K562 (cell line): Measurements from ENCODE around the gene MAGI2. TPM values are rescaled to one million over a fixed set of nuclear protein-coding genes. Genes with fewer than 3 reads are reported as not detected.

Experiments
- ATAC-seq: fragments of 200-7000 bp; cut with Tn5 transposase; 3 replicates; pipeline ENCODE4 v1.9.1; 2020; ENCODE audit warnings: moderate library complexity
- BruUV-seq: library from RNA; stranded (reverse); fragments of 400-500 nt; replicated peaks from 2 replicates; lab custom pipeline; 2021; lab: Mats Ljungman, UMichigan
- CTCF ChIA-PET: fragments of 300-600 bp; formaldehyde crosslinking; extraction: SDS; loops from one replicate; lab custom pipeline; 2021; ENCODE audit warnings: low intra/inter-chr PET ratio; lab: Yijun Ruan, JAX
- POLR2A ChIA-PET: fragments of 300-600, 350-650 bp; sonication (Branson Sonifier 250); formaldehyde crosslinking; extraction: SDS; loops from one replicate; lab custom pipeline; 2021; ENCODE audit warnings: antibody characterized with exemption, inconsistent platforms; lab: Yijun Ruan, JAX
- DNase-seq, 4 experiments: peaks; one replicate each; pipeline versions ENCODE4 v3.0.0 to v3.0.0-alpha.2; 2011 to 2018; ENCODE audit warnings: low spot score in 3 of 4, mixed read lengths in 3 of 4; ENCODE audit errors: extremely low read depth in 1 of 4
- FAIRE-seq: peaks from 2 replicates; lab custom pipeline; 2011; peaks lifted over from hg19 to GRCh38; lab: Jason Lieb, UNC
- H2AFZ ChIP-seq: 2 replicates; pipeline ENCODE4 v1.6.0; 2011; ENCODE audit warnings: low read depth, low read length, control low read depth, inconsistent platforms
- H3K27ac ChIP-seq: fragments of 200-600 bp; 3 replicates; pipeline ENCODE4 v1.8.0; 2011; ENCODE audit warnings: low read depth, mild to moderate bottlenecking, control low read depth, inconsistent platforms, low read length, moderate library complexity, mixed read lengths; ENCODE audit errors: extremely low read depth
- H3K27me3 ChIP-seq, 2 experiments: fragments of 300-600 bp in 1 of 2; 2 replicates in 1 of 2; 3 replicates in 1 of 2; pipeline versions ENCODE4 v1.6.0 to v1.8.0; 2011; ENCODE audit warnings: inconsistent platforms in 2 of 2, low read length in 2 of 2, mild to moderate bottlenecking in 1 of 2, mixed read lengths in 1 of 2, moderate library complexity in 1 of 2; ENCODE audit not compliant: control insufficient read depth in 2 of 2, insufficient read depth in 2 of 2
- H3K36me3 ChIP-seq: fragments of 300-600 bp; 3 replicates; pipeline ENCODE4 v1.8.0; 2011; ENCODE audit warnings: mild to moderate bottlenecking, low read length, inconsistent platforms; ENCODE audit not compliant: control insufficient read depth, insufficient read depth
- H3K4me1 ChIP-seq, 2 experiments: fragments of 200-600 bp in 1 of 2; replicated peaks in 1 of 2; 2 replicates in 1 of 2; 3 replicates in 1 of 2; pipeline versions ENCODE4 v1.5.1 to v1.8.0; 2011; ENCODE audit warnings: inconsistent platforms in 2 of 2, low read length in 2 of 2, mild to moderate bottlenecking in 1 of 2, mixed read lengths in 1 of 2, moderate library complexity in 1 of 2; ENCODE audit not compliant: control insufficient read depth in 2 of 2, insufficient read depth in 2 of 2
- H3K4me2 ChIP-seq: 2 replicates; pipeline ENCODE4 v1.6.1; 2011; ENCODE audit warnings: low read length, control low read depth, inconsistent platforms, mixed read lengths; ENCODE audit not compliant: insufficient read depth
- H3K4me3 ChIP-seq: fragments of 200-600 bp; sonication (generic), shearing (Covaris generic); 2 replicates; pipeline ENCODE4 v1.5.1; 2016; ENCODE audit warnings: control low read depth, inconsistent platforms
- H3K79me2 ChIP-seq: fragments of 200-600 bp; 3 replicates; pipeline ENCODE4 v1.8.0; 2011; ENCODE audit warnings: low read length, inconsistent platforms; ENCODE audit not compliant: control insufficient read depth, insufficient read depth
- H3K9ac ChIP-seq, 2 experiments: 2 replicates each; pipeline versions ENCODE4 v1.6.0 to v1.6.1; 2011; ENCODE audit warnings: low read depth in 2 of 2, low read length in 2 of 2, control low read depth in 1 of 2, inconsistent platforms in 1 of 2, mild to moderate bottlenecking in 1 of 2, mixed read lengths in 1 of 2; ENCODE audit not compliant: insufficient read depth in 1 of 2
- H3K9me1 ChIP-seq: one replicate; pipeline ENCODE4 v1.6.0; 2011; ENCODE audit warnings: inconsistent platforms, mild to moderate bottlenecking, low read length, moderate library complexity; ENCODE audit not compliant: control insufficient read depth, insufficient read depth
- H3K9me3 ChIP-seq: replicated peaks from 2 replicates; pipeline ENCODE4 v1.5.1; 2011; ENCODE audit warnings: low read depth, low read length, inconsistent platforms; ENCODE audit not compliant: control insufficient read depth, insufficient read depth
- H4K20me1 ChIP-seq: replicated peaks from 2 replicates; pipeline ENCODE4 v1.6.1; 2011; ENCODE audit warnings: low read length, inconsistent platforms, mixed read lengths; ENCODE audit not compliant: control insufficient read depth, insufficient read depth
- GABPA ChIP-seq: fragments of 200-800 bp; sonication (Bioruptor generic); conservative IDR thresholded peaks from 2 replicates; pipeline ENCODE4 v1.6.1; 2016; ENCODE audit warnings: low read depth, missing genetic modification characterization, missing compliant biosample characterization
- NFIX ChIP-seq: fragments of 250-450 bp; sonication (Bioruptor Pico); IDR thresholded peaks from 2 replicates; pipeline ENCODE4 v1.4.0; 2020; ENCODE audit warnings: low read depth, mild to moderate bottlenecking, moderate library complexity
- SMARCE1 ChIP-seq: fragments of 450-650 bp; IDR thresholded peaks from 2 replicates; pipeline ENCODE4 v1.7.1; 2016; ENCODE audit warnings: mild to moderate bottlenecking
- SNIP1 ChIP-seq: fragments of 450-650 bp; IDR thresholded peaks from 2 replicates; pipeline ENCODE4 v1.7.1; 2017; ENCODE audit warnings: low read depth, mild to moderate bottlenecking
- THAP12 ChIP-seq: fragments of 250-450 bp; sonication (Bioruptor Pico); IDR thresholded peaks from 2 replicates; pipeline ENCODE4 v1.9.0; 2021; ENCODE audit warnings: mild to moderate bottlenecking, inconsistent platforms
- WGBS: fragments of 100-300 bp; shearing (Covaris generic); methylation state at CpG from one replicate; pipeline ENCODE4 v1.1.6; 2016; ENCODE audit warnings: low coverage, mixed read lengths; ENCODE audit not compliant: insufficient coverage; ENCODE audit errors: missing lambda C conversion rate; 5-methylcytosine and 5-hydroxymethylcytosine counted together
- in situ Hi-C: fragments of 300-500 bp; cut with MboI; formaldehyde crosslinking; loops from 4 replicates; pipeline ENCODE4 v1.15.0; 2018; ENCODE audit warnings: inconsistent platforms, mixed read lengths
- intact Hi-C: fragments of 100-400 bp; cut with micrococcal nuclease; formaldehyde crosslinking; loops from 2 replicates; pipeline ENCODE4 v1.14.2; 2022
- polyA plus RNA-seq, 8 experiments: library from polyadenylated mRNA; depleted of rRNA in 4 of 8; stranded (reverse) in 5 of 8; unstranded in 3 of 8; fragments of >200 nt; fragmentation: Nextera tagmentation in 2 of 8; fragmentation: Illumina TruSeq in 1 of 8; extraction: Ambion mirVana in 2 of 8; extraction: Trizol in 1 of 8; gene quantifications; 2 replicates each; pipeline versions ENCODE4 v1.2.1 to v1.2.3, GENCODE V29; 2011 to 2014; ENCODE audit warnings: inconsistent platforms in 1 of 8, missing spikeins in 1 of 8
- total RNA-seq, 7 experiments: library from RNA; depleted of rRNA in 6 of 7; stranded (reverse); fragments of >200 nt in 6 of 7; fragmentation: Illumina TruSeq in 2 of 7; extraction: Trizol in 2 of 7; gene quantifications; 2 replicates each; pipeline versions ENCODE4 v1.2.1 to v1.2.3, GENCODE V29; 2011 to 2021; ENCODE audit warnings: low replicate concordance in 1 of 7
- TF ChIP-seq, protein P1 (sequence below): fragments of 450-650 bp; formaldehyde crosslinking; IDR thresholded peaks from 2 replicates; pipeline ENCODE4 v1.4.0; 2020; ENCODE audit warnings: mild to moderate bottlenecking
- TF ChIP-seq, protein P2 (sequence below): sonication (generic); formaldehyde crosslinking; IDR thresholded peaks from 2 replicates; pipeline ENCODE4 v1.9.0; 2022; ENCODE audit warnings: mild to moderate bottlenecking, missing genetic modification reagents

MAGI2 gene
- total and polyA plus RNA-seq, 9 of the 15 experiments (the other 6 are each of a cell fraction or from before 2014, with no cell fraction given) = 0.27 to 1.4 (median 0.70) TPM

GRCh38 chr7:78435355-78435754, 1018.1 kb downstream of the MAGI2 start (continued):
- TF ChIP-seq, protein P1, sequence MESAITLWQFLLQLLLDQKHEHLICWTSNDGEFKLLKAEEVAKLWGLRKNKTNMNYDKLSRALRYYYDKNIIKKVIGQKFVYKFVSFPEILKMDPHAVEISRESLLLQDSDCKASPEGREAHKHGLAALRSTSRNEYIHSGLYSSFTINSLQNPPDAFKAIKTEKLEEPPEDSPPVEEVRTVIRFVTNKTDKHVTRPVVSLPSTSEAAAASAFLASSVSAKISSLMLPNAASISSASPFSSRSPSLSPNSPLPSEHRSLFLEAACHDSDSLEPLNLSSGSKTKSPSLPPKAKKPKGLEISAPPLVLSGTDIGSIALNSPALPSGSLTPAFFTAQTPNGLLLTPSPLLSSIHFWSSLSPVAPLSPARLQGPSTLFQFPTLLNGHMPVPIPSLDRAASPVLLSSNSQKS (CRISPR knock-in tag) = no peak
- TF ChIP-seq, all 486 proteins: peak for 0

DNA sequence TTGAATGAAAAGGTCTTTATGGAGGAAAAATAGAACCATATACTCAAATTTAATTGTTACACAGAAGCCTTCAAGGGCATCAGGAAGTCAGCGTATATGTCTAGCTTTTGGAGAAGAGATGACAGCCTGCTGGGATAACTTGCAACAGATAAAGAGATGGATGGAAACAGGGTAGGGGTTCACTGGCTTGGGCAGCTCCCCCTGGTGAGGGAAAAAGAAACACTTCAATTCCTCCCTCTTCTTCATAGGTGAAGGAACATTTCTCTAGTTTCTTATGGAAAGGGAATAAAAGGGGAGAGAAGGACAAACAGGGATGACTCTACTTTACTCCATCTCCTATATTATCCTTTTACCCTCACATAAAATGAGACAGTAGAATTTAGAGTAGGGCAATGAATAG, 1019.2 kb downstream of the MAGI2 start:
- H3K27ac ChIP-seq = no peak overlapping the region
- no peaks in the 10 kb centered on the region for H3K79me2 ChIP-seq
- FAIRE-seq (no peak), DNase-seq (no peak), ATAC-seq (no peak)
- no peaks in the 10 kb centered on the region for H3K36me3 ChIP-seq
- no peaks in the 10 kb centered on the region for H3K9me1 ChIP-seq
- H3K9me3 ChIP-seq = no peaks in the 10 kb centered on the region
- 0% methylated on average over 1 of the region's 1 CpG for WGBS
- no peak overlapping the region for H3K9ac ChIP-seq
- no TSS peak for BruUV-seq
- no peaks in the 10 kb centered on the region for H3K4me1 ChIP-seq
- CTCF ChIA-PET = no interaction called here
- no peak for TF ChIP-seq SMARCE1
- no peak for TF ChIP-seq GABPA
- intact Hi-C loops = loop anchor here (10.0 kb wide), 1 partner anchor 409 kb away; no protein-coding TSS in a partner anchor
- H3K27me3 ChIP-seq = no peaks in the 10 kb centered on the region
- no peak overlapping the region for H3K4me3 ChIP-seq
- H2AFZ ChIP-seq = no peak overlapping the region
- no peak overlapping the region for H3K4me2 ChIP-seq
- in situ Hi-C loops = no loop called here
- H4K20me1 ChIP-seq = no peaks in the 10 kb centered on the region
- POLR2A ChIA-PET = no interaction called here

GRCh38 chr7:78433421-78433820, 1020.0 kb downstream of the MAGI2 start:
- H3K4me3 ChIP-seq = no peak overlapping the region
- no peak overlapping the region for H2AFZ ChIP-seq
- no peak for ATAC-seq
- H3K79me2 ChIP-seq = no peaks in the 10 kb centered on the region
- WGBS = 2% methylated on average over 3 of the region's 3 CpGs
- no TSS peak for BruUV-seq
- DNase-seq = no peak
- intact Hi-C loops = loop anchor here (10.0 kb wide), 1 partner anchor 409 kb away; no protein-coding TSS in a partner anchor
- no peak overlapping the region for H3K27ac ChIP-seq
- no peaks in the 10 kb centered on the region for H3K36me3 ChIP-seq
- H3K4me1 ChIP-seq = no peaks in the 10 kb centered on the region
- H3K9me3 ChIP-seq = no peaks in the 10 kb centered on the region
- H3K9me1 ChIP-seq = no peaks in the 10 kb centered on the region
- ChIA-PET CTCF (no interaction called here), POLR2A (no interaction called here)
- no peak for FAIRE-seq
- in situ Hi-C loops = no loop called here
- H3K27me3 ChIP-seq = no peaks in the 10 kb centered on the region
- no peak overlapping the region for H3K9ac ChIP-seq
- no peak overlapping the region for H3K4me2 ChIP-seq
- no peaks in the 10 kb centered on the region for H4K20me1 ChIP-seq
- TF ChIP-seq THAP12 (CRISPR knock-in tag) = no peak
- no peak for TF ChIP-seq SNIP1
- TF ChIP-seq NFIX (CRISPR knock-in tag) = no peak
- TF ChIP-seq, protein P2, sequence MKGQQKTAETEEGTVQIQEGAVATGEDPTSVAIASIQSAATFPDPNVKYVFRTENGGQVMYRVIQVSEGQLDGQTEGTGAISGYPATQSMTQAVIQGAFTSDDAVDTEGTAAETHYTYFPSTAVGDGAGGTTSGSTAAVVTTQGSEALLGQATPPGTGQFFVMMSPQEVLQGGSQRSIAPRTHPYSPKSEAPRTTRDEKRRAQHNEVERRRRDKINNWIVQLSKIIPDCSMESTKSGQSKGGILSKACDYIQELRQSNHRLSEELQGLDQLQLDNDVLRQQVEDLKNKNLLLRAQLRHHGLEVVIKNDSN (CRISPR knock-in tag) = no peak
